ENCODE data around the gene AARS1.
"Not testable (repeated sequence)": the region's sequence is repeated elsewhere in the genome, so short reads cannot be mapped to it uniquely, and the experiment has no call there.

Gene AARS1

GRCh38 chr16:70223971-70224513 is 65.3 kb downstream of the AARS1 start:
- not testable (repeated sequence) for DNase-seq (ENCODE audit: low spot score)

- not testable (repeated sequence) for DNase-seq (ENCODE audit: low spot score)
These were observed 66.1 kb downstream of the AARS1 start for GRCh38 chr16:70223216-70223615.

- DNase-seq (ENCODE audit: low spot score): not testable (repeated sequence)
These were observed 66.7 kb downstream of the AARS1 start for GRCh38 chr16:70222574-70222973.

GRCh38 chr16:70218586-70218985 is 70.7 kb downstream of the AARS1 start:
- DNase-seq (ENCODE audit: low spot score): not testable (repeated sequence)

- DNase-seq (ENCODE audit: low spot score): not testable (repeated sequence)
These were observed 82.9 kb downstream of the AARS1 start for GRCh38 chr16:70206382-70206781.

GRCh38 chr16:70204668-70205405 is 84.5 kb downstream of the AARS1 start:
- DNase-seq (ENCODE audit: low spot score): not testable (repeated sequence)

- DNase-seq (ENCODE audit: low spot score): not testable (repeated sequence)
These were observed 85.3 kb downstream of the AARS1 start for GRCh38 chr16:70204010-70204409.

GRCh38 chr16:70203508-70203907 is 85.8 kb downstream of the AARS1 start:
- DNase-seq (ENCODE audit: low spot score): not testable (repeated sequence)
